Stomach smooth muscle (tissue), 2 donors: Measurements from ENCODE around the gene RAB1A.
"Not testable (repeated sequence)": the region's sequence is repeated elsewhere in the genome, so short reads cannot be mapped to it uniquely, and the experiment has no call there.

Experiments
- H3K27ac ChIP-seq: one replicate; pipeline ENCODE4 v1.7.0; 2013; ENCODE audit warnings: mild to moderate bottlenecking, low read length, inconsistent platforms
- H3K27me3 ChIP-seq, 2 donors: one replicate each; pipeline ENCODE4 v1.7.0; 2013; ENCODE audit warnings: low read length in 2 of 2; ENCODE audit not compliant: insufficient read depth in 2 of 2, control insufficient read depth in 1 of 2
- H3K36me3 ChIP-seq, 2 donors: one replicate each; pipeline ENCODE4 v1.7.0; 2013; ENCODE audit warnings: low read length in 2 of 2; ENCODE audit not compliant: control insufficient read depth in 2 of 2, insufficient read depth in 2 of 2
- H3K4me1 ChIP-seq: one replicate; pipeline ENCODE4 v1.7.0; 2013; ENCODE audit warnings: low read length; ENCODE audit not compliant: control insufficient read depth, insufficient read depth
- H3K4me3 ChIP-seq, 2 donors: one replicate each; pipeline ENCODE4 v1.7.0; 2013; ENCODE audit warnings: low read length in 2 of 2
- H3K9ac ChIP-seq, 2 donors: one replicate each; pipeline ENCODE4 v1.7.0; 2013; ENCODE audit warnings: low read length in 2 of 2, mild to moderate bottlenecking in 1 of 2
- H3K9me3 ChIP-seq, 2 donors: one replicate each; pipeline ENCODE4 v1.7.0; 2013; ENCODE audit warnings: low read length in 2 of 2; ENCODE audit not compliant: control insufficient read depth in 2 of 2
- donor health status: healthy.
- donor health status: Pancreatic carcinoma.

Gene RAB1A

DNA sequence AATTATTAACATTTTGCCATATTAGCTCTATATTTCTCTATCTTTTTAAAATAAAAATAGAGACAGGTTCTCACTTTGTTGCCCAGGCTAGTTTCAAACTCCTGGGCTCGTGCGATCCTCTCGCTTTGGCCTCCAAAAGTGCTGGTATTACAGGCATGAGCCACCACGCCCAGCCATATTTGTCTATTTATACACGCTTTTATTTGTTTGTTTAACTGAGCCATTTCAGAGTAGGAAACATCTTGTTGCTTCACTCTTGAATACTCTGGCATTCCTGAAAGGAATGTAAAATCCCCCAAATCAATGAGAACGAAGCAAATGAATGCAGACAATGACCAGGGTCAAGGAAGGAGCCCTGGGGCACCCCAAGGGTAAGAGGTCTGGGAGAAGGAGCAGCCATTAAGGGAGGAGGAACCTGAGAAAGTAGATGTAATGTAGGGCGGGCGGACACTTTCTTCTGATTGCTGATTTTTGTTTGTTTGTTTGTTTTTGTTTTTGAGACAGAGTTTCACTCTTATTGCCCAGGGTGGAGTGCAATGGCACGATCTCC, 31.7 kb upstream of the RAB1A start:
- H3K36me3 ChIP-seq: no peaks in the 10 kb centered on the region
- peaks cover 15% of the 10 kb centered on the region for H3K4me1 ChIP-seq
- no peak overlapping the region for H3K9ac ChIP-seq
- no peak overlapping the region for H3K4me3 ChIP-seq
- H3K27me3 ChIP-seq: no peaks in the 10 kb centered on the region
- H3K9me3 ChIP-seq: no peaks in the 10 kb centered on the region
- no peak overlapping the region for H3K27ac ChIP-seq

DNA sequence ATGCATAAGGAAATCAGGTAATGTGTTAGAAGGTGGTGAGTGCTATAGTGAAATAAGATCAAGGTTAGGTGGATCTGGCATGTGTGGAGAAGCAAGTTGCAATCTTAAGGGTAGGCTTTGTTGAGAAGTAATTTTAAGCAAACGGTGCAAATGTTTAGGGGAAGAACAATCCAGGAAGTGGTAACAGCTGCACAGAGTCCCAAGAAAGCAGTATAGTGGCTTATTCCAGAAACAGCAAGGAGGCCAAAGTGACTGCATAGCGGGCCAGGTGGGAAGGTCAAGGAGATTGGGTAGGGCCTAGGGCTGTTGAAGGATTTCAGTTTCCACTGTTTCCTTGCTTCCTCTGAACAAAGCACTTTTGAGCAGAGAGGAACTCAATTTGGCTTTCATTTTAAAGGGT, 30.0 kb upstream of the RAB1A start:
- H3K27me3 ChIP-seq: no peaks in the 10 kb centered on the region
- H3K4me3 ChIP-seq: no peak overlapping the region
- no peaks in the 10 kb centered on the region for H3K9me3 ChIP-seq
- H3K4me1 ChIP-seq: peaks cover 9% of the 10 kb centered on the region
- no peaks in the 10 kb centered on the region for H3K36me3 ChIP-seq
- H3K27ac ChIP-seq: no peak overlapping the region
- H3K9ac ChIP-seq: no peak overlapping the region

DNA sequence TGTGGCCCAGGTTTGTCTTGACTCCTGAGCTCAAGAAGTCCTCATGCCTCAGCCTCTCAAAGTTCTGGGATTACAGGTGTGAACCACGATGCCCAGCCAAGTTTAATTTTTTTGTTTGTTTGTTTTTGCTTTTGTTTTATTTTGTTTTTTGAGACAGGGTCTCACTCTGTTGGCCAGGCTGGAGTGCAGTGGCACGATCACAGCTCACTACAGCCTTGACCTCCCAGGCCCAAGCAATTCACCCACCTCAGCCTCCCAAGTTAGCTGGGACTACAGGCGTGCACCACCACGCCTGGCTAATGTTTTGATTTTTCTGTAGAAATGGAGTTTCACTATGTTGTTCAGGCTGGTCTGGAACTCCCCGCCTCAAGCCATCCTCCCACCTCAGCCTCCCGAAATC, 29.4 kb upstream of the RAB1A start:
- Histone ChIP-seq H3K9me3 (no peaks in the 10 kb centered on the region), H3K9ac (no peak overlapping the region), H3K27me3 (no peaks in the 10 kb centered on the region), H3K36me3 (no peaks in the 10 kb centered on the region), H3K4me3 (no peak overlapping the region), H3K4me1 (peaks cover 4% of the 10 kb centered on the region), H3K27ac (no peak overlapping the region)

DNA sequence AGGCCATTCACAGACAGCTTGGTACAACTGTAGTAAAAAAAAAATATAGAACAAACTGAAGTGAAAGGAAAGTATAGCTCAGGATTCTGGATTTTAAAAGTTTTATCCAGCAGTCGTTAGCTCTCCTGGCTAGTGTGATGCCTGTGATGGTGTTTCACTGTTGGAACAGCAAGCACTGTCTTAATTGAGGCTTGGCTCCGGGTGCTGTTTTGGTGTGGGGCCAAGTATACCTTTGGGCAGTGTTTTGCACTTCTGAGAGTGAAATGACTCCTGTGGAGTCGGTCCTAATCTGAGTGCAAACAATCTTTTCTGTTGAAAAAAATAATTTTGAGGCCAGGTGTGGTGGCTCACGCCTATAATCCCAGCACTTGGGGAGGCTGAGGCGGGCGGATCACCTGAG, 28.7 kb upstream of the RAB1A start:
- no peaks in the 10 kb centered on the region for H3K4me1 ChIP-seq
- H3K9ac ChIP-seq: no peak overlapping the region
- no peak overlapping the region for H3K4me3 ChIP-seq
- H3K27me3 ChIP-seq: no peaks in the 10 kb centered on the region
- no peak overlapping the region for H3K27ac ChIP-seq
- no peaks in the 10 kb centered on the region for H3K36me3 ChIP-seq
- no peaks in the 10 kb centered on the region for H3K9me3 ChIP-seq

DNA sequence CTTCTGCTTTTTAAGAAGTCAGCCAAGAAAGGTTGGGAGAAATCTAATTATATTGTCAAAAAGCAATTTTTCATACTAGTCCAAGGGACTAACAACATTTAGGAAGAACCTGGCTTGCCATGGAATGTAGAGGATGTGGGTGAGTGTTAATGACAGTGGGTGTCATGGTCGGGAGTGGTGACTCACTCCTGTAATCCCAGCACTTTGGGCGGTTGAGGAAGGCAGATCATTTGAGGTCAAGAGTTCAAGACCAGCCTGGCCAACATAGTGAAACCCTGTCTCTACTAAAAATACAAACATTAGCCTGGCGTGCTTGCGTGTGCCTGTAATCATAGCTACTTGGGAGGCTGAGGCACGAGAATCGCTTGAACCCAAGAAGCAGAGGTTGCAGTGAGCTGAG, 27.9 kb upstream of the RAB1A start:
- not testable (repeated sequence) for H3K9ac ChIP-seq, H3K4me1 ChIP-seq, H3K27ac ChIP-seq

DNA sequence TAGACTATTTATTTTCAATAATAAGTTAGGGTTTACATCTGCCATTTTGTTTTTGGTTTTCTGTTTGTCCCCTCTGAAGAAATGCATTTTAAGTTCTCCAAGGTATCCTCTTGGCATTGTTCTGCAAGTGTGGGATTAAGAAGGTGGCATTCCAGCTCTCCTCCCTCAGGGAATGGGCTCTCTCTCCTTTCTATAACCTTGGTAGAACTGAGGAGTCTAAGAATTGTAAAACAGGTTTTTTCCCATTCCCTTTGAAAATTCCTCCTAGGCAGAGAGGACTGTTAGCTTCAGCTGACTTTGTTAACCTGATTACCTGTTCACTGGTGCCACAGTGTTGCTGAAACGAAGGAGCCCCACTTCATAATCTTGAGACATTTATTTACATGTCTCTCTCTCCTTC, 26.1 kb upstream of the RAB1A start:
- H3K4me1 ChIP-seq: no peaks in the 10 kb centered on the region
- no peaks in the 10 kb centered on the region for H3K36me3 ChIP-seq
- no peak overlapping the region for H3K27ac ChIP-seq
- no peaks in the 10 kb centered on the region for H3K9me3 ChIP-seq
- no peak overlapping the region for H3K9ac ChIP-seq
- H3K27me3 ChIP-seq: no peaks in the 10 kb centered on the region
- H3K4me3 ChIP-seq: no peak overlapping the region

More for the DNA sequence above, 27.9 kb upstream of the RAB1A start:
- H3K36me3 ChIP-seq, H3K9me3 ChIP-seq, H3K27me3 ChIP-seq, H3K4me3 ChIP-seq: not testable (repeated sequence)

DNA sequence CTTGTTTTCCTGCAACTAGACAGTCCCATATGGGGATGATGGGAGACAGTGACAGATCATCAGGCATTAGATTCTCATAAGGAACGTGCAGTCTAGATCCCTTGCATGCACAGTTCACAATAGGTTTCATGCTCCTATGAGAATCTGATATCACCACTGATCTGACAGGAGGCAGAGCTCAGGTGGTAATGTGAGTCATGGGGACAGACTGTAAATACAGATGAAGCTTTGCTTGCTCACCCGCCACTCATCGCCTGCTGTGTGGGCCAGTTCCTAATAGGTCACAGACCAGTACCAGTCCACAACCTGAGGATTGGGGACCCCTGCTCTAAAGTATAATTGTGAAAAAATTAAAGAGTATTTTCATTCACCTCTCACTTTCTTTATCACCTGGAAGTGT, 23.6 kb upstream of the RAB1A start:
- no peaks in the 10 kb centered on the region for H3K4me1 ChIP-seq
- H3K27me3 ChIP-seq: no peaks in the 10 kb centered on the region
- H3K36me3 ChIP-seq: no peaks in the 10 kb centered on the region
- H3K4me3 ChIP-seq: no peak overlapping the region
- no peak overlapping the region for H3K9ac ChIP-seq
- H3K9me3 ChIP-seq: no peaks in the 10 kb centered on the region
- no peak overlapping the region for H3K27ac ChIP-seq

DNA sequence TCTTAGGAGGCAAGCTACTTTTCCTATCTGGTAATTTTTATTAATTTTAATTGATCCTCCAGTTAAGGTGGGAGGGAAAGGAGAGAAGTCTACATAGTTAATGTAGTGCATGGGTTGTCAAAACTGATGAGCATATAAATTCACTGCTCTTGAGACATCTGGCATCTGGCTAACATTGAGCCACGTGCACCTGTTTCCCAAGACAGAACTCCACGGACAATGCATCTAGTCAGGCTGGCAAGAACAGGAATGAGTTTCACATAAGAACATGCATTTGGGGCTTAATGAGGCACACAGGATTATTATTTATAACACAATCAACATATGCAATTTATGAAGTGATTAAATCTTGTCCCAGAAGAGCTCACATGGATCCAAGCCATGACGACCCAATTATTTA, 16.2 kb upstream of the RAB1A start:
- Histone ChIP-seq H3K27ac (no peak overlapping the region), H3K36me3 (no peaks in the 10 kb centered on the region), H3K27me3 (no peaks in the 10 kb centered on the region), H3K9me3 (no peaks in the 10 kb centered on the region), H3K4me3 (no peak overlapping the region), H3K4me1 (no peaks in the 10 kb centered on the region), H3K9ac (no peak overlapping the region)

DNA sequence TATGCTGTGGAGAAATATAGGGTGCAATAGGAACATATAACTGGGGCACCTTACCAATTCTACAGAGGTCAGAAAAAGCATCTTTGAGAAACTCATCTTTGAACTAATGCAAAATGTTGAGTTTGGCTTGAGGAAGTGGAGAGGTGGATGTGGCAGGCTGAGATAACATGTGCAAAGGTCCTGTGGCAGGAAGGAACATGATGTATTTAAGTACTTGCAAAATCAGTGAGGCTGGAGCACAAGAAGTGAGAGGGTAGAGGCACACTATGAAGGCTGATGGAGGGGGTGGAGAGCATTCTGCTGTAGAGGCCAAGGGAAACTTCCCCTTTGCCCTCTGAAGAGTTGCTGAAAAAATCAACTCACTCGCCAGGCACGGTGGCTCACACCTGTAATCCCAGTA, 14.7 kb upstream of the RAB1A start:
- H3K4me1 ChIP-seq: no peaks in the 10 kb centered on the region

DNA sequence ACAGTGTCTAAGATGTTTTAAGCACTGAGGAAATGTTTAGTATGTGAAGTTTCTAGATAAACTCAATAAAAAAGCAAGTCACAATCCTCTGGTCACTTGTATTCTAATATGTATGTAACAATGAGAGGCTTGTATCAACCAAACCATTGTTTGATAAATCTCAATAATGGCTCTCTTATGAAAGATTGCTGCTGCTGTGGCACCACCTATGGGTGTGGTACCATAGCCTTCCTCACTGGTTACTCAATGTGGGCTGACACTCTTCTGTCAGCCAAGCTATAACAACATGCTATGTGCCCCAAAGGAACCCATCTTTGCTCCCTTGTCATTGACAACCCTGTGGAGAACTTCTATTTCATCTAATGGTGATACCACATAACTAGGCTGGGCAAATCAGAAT, 12.6 kb upstream of the RAB1A start:
- Histone ChIP-seq H3K4me1 (no peaks in the 10 kb centered on the region), H3K36me3 (no peaks in the 10 kb centered on the region), H3K27ac (no peak overlapping the region), H3K4me3 (no peak overlapping the region), H3K27me3 (no peaks in the 10 kb centered on the region), H3K9me3 (no peaks in the 10 kb centered on the region), H3K9ac (no peak overlapping the region)

More for the DNA sequence above, 14.7 kb upstream of the RAB1A start:
- Histone ChIP-seq H3K36me3 (no peaks in the 10 kb centered on the region), H3K9ac (no peak overlapping the region), H3K27ac (no peak overlapping the region), H3K27me3 (no peaks in the 10 kb centered on the region), H3K9me3 (no peaks in the 10 kb centered on the region), H3K4me3 (no peak overlapping the region)

DNA sequence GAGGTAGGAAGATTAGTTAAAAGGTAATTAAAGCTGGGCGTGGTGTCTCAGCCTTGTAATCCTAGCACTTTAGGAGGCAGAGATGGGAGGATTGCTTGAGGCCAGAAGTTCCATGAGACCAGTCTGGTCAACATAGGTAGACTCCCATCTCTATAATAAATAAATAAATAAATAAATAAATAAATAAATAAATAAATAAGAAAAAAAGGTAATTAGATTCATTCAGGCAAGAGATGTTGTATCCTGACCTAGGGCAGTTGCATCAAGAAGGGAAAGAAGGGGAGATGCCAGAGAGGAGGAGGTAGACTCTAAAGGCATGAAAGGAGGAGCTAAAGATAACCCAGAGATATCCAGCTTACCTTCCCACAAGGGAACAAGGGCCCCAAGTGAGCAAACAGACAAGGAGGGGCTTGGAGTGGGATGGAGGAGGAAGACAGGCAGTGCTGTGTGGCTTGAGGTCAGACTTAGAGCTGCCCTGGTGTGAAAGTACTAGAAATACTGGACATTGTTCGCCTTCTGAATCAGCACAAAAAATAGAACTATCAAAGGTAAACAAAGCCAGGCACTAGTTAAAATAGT, 7.4 kb upstream of the RAB1A start:
- H3K4me1 ChIP-seq: no peaks in the 10 kb centered on the region
- H3K27me3 ChIP-seq: no peaks in the 10 kb centered on the region
- no peak overlapping the region for H3K27ac ChIP-seq
- H3K4me3 ChIP-seq: no peak overlapping the region
- H3K9me3 ChIP-seq: no peaks in the 10 kb centered on the region
- H3K9ac ChIP-seq: no peak overlapping the region
- H3K36me3 ChIP-seq: no peaks in the 10 kb centered on the region
